KG1 (cell line): ENCODE results near the gene ZCCHC17.
"Not testable (repeated sequence)": the region's sequence is repeated elsewhere in the genome, so short reads cannot be mapped to it uniquely, and the experiment has no call there.

Experiments
- DNase-seq: peaks from one replicate; lab custom pipeline; 2025; lab: John Stamatoyannopoulos, UW

ZCCHC17 gene, protein sequence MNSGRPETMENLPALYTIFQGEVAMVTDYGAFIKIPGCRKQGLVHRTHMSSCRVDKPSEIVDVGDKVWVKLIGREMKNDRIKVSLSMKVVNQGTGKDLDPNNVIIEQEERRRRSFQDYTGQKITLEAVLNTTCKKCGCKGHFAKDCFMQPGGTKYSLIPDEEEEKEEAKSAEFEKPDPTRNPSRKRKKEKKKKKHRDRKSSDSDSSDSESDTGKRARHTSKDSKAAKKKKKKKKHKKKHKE

DNA sequence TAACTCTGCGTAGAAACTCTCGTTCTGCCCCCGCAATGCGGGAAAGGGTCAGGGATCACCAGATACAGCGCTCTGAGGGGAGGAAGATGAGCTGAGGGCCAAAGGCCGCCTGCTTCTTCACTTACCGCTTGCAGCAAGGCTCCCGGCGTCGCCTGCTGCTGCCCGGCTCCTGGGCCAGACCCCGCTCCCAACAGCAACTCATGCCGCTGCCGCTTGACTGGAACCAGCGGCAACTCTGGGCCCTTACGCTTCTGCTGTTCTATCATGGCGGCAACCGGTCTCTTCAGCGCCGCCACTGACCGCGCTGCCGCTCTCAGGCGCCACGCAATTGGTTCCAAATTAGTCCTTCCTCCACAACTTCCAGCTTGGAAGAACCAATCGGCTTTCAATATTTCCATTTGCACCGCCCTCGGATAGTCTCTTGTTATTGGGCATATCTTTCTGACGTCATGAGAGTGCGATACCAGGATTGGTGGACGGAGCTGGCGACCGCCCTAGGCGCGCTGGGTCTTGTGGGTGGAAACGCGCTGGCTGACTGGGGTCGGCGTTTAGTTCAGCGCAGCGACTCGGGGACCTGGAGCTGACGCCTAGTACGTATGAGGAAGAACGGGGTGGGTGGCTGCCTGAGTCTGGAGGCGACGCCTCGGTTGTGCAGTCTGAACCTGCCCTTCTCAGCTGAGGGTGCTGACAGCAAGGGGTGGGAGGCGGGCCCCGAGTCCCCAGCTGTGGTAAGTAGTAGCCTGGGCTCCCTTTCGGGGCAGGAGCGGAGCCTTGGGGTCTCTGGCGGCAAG, at the start of gene ZCCHC17, which contains the start of gene SNRNP40:
Gene ZCCHC17, plus strand, starts transcription at position 547 of the 791 bp plus-strand sequence. CDS start 13,067 bp downstream, outside the sequence.
Gene SNRNP40, minus strand, starts transcription at position 303 of the 791 bp plus-strand sequence. Its CDS starts 37 bp downstream, at position 266.
- peak; percentile 87 for DNase-seq

DNA sequence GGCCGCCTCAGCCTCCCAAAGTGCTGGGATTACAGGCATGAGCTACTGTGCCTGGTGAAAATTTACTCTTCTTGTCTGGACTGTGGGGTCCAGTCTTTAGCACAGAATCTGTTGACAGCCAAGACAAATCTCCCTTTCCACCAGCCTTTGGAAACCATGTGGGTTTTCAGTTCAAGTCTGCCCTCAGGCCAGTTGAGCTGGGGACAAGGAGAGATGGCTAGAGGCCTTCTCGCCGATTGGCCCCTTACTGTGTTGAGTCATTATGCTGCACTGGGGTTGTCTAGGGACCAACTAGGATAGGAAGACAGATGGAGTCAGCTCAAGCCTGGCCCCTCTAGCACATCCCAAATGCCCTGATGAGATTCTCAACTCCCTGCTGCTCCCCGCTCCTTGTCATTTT, 48.6 kb upstream of the ZCCHC17 start:
- no peak for DNase-seq

DNA sequence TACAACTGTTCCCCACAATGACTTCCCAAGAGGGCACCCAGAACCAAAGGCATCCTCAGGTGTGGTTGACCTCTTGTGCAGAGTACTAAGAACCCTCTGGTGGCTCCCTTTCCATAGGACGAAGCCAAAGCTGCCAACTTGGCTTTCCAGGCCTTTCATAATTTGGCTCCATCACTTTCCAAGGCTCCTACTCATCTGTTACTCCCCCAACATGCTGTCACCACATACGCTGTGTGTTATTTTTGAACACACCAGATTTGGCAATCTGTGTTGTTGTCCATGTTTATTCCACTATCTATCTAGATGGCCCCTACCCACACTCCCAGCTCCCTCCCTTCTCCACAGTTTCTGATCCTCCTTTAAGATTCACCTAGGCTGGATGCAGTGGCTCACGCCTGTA, 47.0 kb upstream of the ZCCHC17 start:
- no peak for DNase-seq

DNA sequence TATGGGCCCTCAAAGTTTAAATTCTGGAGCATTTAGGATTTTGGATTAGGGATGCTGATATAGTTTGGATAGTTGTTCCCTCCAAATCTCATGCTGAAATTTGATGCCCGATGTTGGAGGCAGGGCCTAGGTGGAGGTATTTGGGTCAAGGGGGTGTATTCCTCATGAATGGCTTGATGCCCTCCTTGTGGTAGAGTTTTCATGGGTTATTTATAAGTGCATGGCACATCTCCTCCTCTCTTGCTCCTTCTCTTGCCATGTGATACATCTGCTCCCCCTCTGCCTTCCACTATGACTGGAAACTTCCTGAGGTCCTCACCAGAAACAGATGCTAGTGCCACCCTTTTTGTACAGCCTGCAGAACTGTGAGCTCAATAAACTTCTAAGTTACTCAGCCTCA, 39.6 kb upstream of the ZCCHC17 start:
- DNase-seq, result no peak

DNA sequence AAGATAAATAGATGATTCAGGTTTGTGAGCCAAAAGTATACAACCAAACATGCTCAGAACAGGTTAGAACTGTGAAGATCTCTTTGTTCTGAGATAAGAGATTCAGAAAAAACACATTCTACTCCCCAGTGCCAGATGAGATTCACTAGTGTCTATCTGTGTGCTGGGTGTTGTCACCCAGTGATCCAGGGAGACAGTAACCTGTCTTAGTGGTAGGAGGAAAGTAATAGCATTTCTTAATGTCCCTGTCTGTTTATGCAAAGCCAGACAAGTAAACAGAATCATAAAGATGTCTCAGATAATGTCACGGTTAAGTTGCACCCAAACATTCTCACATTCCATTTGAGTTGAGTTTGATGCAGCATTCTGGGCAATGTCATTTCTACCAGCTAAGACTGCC, 38.3 kb upstream of the ZCCHC17 start:
- DNase-seq, result no peak

DNA sequence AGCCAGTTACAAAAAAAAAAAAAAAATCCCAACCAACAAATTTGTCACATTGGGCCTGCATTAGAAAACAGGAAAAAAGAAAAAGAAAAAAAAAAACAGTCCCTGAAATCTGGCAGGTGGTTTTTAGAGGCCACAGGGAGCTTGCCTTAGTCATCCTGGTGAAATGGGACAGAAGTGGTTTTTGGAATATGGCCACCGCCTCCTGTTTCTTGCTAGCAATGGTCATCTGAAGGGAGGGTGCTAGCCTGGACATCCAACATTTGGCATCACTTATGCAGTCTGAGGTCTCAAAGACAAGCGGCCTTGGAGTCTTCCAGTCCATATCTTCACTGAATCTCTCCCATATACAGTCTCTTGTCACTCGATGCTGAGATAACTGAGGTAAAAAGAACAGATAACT, 37.1 kb upstream of the ZCCHC17 start:
- no peak for DNase-seq

DNA sequence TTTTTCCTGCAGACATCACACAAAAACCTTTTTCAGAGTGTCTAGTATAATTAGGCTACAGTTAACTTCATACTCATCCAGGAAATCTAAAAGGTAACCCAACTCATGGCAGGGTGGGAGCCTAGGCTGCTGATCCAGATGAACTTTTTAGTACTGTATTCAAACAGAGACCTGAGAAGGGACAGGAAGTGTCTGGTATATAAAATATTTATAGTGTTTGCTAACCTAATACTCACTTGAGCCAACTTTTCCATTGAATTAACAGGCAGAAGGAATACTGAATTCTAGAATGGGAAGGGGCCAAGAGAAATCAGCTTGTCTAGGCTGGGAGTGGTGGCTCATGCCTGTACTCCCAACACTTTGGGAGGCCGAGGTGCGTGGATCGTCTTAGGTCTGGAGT, 34.9 kb upstream of the ZCCHC17 start:
- DNase-seq, result no peak

DNA sequence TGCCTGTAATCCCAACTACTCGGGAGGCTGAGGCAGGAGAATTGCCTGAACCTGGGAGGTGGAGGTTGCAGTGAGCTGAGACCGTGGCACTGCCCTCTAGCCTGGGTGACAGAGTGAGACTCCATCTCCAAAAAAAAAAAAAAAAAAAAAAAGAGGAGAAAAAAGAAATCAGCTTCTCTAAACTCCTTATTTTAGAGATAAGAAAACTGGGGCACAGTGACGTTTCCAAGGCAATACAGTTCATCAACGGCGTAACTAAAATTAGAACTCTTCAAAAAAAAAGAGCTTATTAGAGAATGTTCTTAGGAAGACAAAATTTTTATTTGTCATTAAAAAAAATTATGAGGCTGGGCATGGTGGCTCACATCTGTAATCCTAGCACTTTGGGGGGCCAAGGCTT, 34.4 kb upstream of the ZCCHC17 start:
- DNase-seq, result not testable (repeated sequence)

DNA sequence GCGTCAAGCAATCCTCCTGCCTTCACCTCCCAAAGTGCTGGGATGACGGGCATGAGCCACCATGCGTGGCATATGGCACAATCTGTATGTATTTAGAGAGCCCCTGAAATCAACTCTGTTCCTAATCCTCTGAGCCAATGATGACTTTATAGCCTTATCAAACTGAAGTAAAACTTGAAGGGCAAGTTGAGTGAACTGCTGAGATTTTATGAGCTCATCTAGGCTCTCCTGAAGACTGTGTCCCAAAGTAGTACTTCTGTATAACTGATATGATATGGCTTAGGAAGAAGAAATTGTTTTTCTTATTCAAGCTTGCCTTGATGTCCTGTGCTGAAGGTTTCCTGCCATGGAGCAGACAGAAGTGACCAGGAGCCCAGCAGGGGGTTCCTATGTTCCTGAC, 33.4 kb upstream of the ZCCHC17 start:
- DNase-seq, result no peak

DNA sequence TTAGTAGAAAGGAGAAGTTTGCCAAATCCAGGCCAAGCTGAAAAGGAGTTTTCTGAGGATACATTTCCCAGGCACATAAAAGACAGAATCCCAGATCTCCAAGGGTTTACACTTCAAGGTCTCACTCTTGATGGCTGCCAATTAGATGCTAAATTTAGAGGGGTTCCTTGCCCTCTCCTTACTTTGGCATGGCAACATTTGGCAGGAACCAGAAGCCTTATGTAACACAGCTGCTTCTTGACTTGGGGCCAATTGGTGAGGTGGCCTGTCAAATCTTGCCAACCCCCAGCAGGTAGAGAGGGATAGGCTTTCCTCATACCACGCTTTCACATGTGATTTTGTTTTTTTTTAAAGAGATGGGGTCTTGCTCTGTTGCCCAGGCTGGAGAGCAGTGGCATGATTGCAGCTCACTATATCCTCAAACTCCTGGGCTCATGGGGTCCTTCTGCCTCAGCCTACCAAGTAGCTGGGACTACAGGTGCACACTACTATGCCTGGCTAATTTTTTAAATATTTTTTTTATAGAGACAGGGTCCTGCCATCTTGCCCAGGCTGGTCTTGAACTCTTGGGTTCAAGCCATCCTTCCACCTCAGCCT, 31.9 kb upstream of the ZCCHC17 start:
- no peak for DNase-seq

DNA sequence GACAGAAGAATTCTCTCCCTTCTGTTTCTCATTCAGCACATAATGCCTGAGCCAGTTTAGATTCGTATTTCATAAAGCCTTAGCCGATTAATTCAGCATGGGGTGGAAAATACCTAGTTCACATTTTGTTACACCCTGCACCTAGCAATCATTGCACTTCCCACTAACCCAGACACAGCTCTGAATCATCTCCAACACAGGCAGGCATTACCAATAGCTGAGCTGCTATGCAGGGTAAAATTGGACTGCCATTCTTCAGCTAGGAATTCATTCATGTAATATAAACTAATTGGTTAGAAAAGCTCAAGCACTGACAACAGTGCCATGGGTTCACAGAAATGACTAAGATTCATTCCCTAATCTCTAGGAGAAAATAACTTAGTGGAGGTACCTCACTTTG, 30.3 kb upstream of the ZCCHC17 start:
- DNase-seq, result no peak

DNA sequence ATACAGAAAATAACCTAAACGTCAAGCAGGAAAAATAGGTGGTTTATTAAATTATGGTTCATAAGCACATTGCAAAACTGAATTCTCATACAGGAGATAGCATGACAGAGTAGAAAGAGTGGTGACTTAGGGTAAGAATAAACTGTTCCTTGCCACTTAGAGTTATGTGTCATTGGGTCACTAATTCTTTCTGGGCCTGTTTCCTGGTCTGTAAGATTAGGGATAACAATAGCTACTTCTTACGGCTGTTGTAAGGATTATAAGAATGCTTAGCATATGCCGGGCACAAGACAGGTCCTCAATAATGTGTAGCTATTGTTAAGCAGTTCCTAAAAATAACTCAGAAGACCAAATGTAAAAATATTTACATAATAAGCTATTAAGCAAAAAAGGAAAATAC, 24.5 kb upstream of the ZCCHC17 start:
- DNase-seq, result no peak

DNA sequence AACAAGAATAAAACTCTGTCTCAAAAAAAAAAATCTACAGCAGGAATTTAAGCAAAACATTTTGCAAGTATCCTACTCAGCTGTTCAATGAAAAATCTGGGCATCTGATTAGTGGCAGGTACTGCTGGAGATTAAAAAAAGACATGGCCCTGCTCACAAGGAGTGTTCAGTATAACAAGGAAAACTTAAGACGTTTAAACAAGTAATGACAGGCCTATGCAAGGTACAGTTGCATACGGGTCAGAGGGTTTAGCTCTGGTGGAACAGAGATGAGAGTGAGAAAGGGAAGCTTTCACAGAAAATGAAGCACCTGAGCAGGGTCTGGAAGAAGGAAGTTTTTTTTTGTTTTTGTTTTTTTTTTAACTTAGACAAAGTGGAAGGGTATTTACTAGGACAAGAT, 23.2 kb upstream of the ZCCHC17 start:
- DNase-seq, result no peak

DNA sequence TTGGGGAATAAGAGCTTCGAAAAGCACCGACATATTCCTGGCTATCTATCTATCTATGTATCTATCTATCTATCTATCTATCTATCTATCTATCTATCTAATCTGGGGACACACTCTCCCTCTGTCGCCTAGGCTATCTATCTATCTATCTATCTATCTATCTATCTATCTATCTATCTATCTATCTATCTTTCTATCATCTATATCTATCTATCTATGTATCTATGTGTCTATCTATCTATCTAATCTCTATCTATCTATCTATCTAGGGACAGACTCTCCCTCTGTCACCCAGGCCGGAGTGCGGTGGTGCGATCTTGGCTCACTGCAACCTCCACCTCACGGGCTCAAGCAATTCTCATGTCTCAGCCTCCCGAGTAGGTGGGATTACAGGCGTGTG, 14.4 kb upstream of the ZCCHC17 start:
- not testable (repeated sequence) for DNase-seq

DNA sequence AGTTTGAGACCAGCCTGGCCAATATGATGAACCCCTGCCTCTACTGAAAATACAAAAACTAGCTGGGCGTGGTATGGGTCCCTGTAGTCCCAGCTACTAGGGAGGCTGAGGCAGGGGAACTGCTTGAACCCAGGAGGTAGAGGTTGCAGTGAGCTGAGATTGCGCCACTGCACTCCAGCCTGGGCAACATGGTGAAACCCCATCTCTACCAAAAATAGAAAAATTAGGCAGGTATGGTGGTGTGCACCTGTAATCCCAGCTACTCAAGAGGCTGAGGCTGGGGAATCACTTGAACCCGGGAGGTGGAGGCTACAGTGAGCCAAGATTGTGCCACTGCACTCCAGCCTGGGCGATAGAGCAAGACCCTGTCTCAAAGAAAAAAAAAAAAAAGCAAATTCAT, 9.0 kb upstream of the ZCCHC17 start:
- not testable (repeated sequence) for DNase-seq

DNA sequence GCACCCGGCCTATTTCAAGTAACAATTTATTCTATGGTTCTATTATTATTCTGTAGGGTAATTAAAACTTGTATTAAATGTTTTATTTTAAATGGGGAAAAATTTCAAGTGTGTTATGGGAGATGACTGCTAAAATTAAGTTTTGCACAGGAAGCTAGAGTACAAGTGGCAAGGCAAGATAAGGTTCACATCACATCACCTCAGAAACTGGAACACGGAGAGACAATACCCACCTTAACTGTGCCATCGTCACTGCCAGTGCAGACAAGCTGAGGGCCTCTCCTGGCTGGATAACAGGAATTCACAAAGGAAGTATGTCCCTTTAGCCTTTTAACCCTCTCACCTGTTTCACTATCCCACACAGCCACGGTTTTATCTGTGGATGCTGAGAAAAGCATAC, 7.8 kb upstream of the ZCCHC17 start:
- DNase-seq, result no peak

DNA sequence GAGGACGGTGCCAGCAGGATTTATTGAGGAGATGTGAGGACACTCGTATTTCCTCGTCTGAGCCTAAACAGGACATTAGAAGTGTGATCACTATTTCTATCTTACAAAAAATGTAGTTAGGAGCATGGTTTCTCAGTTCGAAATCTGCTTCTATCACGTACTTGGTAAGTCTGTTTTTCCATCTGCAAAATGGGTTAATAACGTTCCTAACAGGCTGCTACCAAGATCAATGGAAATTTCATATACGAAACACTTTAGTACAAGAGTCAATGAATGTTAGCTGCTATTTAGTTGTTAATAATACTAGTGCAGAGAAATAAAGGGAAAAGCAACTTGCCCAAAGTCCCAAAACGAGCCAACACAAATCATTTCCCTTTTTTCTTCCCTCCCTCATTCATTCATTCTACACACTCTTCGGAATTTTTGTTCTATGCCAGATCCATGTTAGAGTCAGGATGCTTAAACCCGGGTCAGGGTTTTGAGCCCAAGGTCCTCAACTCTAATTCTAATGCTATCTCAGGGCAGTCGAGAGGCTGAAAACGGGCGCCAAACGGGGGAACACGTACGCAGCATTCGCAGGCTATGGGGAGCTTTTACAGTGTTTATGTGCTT, 852 bp upstream of the ZCCHC17 start:
- DNase-seq, result no peak

DNA sequence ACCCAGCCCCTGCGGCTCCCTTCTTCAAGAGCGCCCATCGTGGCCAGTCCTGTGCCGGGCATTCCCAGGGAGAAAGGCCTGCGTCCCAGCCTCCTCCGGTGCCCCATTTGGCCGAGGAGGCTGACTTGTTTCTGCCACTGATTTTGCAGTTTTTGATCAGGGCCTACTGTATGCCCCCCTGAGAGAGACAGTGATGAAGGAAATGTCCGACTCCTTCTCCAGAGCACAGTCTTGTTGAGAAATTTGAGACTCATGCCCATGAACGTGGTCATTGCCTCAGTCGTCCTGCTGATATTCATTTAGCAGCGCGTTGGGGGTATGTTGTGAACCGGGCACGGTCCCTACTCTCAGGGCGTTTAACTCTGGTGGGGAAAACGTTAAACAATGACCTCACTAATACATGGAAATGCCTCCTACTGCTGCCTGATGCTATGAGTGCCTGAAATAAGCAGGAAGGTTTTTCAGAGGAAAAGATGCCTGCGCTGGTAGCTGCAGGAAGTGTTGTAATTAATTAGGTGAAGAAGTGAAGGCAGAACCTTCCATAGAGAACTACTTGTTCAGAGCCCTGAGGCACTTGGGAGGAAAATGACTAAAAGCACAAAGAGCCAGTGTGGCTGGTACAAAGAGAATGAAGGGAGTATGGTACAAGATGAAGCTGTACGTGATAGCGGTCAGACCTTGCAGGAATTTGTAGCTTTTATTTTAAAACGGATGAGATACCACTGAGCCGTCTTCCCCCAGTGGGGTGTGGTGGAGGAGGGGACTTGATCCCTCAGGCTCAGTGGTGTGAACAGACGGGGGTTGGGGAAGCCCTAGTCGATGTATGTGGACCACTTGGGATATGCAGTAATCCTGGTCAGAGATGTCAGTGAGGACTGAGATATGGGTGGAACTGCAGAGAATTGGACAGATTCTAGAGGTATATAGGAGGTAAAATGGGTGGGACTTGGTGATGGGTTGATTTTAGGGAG, 730 bp downstream of the ZCCHC17 start:
- no peak for DNase-seq

DNA sequence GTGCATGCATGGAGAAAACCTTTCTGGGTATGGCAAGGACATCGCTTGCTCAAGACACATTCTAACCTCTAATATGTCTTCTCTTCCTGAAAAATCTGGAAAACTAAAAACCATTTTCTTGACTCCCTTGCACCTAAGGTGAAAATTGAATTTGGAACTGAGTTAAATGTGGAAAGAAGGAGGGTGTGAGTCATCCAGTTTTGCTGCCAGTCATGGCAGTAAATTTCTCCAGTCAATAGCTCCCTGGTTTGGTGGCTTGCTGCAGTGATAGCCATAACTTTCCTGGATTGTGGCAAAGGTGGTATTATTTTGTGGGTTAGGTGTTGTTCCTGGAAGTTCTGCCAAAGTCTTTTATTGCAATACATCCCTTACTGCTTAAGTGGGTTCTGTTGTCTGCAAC, 2.5 kb downstream of the ZCCHC17 start:
- DNase-seq, result no peak

DNA sequence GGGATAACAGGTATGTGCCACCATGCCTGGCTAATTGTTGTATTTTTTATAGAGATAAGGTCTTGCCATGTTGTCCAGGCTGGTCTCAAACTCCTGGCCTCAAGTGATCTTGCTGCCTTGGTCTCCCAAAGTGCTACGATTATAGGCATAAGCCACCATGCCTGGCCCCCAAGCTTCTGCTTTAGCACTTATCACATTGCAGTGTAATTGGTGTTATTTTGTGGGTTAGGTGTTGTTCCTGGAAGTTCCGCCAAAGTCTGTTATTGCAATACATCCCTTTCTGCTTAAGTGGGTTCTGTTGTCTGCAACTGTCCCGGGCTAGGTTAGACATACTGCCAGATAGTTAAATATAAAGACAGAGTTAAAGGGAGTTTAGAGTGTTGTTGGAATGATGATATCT, 3.4 kb downstream of the ZCCHC17 start:
- DNase-seq, result no peak

DNA sequence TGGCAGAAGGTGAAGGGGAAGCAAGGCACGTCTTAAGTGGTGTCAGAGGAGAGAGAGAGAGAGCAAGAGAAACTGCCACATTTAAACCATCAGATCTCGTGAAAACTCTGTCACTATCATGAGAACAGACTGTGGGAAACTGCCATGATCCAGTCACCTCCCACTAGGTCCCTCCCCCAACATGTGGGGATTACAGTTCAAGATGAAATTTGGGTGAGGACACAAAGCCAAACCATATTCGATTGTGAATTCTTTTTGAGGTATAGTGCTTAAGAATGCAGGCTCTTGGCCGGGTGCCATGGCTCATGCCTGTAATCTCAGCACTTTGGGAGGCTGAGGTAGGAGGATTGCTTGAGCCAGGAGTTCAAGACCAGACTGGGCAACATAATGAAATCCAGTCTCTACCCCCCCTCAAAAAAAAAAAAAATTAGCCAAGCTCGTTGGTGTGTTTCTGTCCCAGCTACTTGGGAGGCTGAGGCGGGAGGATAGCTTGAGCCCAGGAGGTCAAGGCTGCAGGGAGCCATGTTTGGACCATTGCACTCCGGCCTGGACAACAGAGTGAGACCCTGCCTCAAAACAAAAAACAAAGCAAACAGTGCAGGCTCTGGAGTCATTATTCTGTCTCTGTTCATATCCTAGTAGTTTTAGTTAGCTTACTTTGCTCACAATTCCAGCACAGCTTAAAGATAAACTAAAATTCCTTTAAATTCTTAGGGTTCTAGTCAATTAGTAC, 6.0 kb downstream of the ZCCHC17 start:
- DNase-seq, result no peak
